ENCODE results near the gene FLNB. TPM values are rescaled to one million over a fixed set of nuclear protein-coding genes. Genes with fewer than 3 reads are reported as not detected.
A peak's percentile ranks its signal among the peaks of the same experiment; 100 is the strongest.

The FLNB gene
- total and polyA plus RNA-seq, 2 of the 13 experiments (the other 11 are each of a cell fraction or from before 2014, with no cell fraction given): 106 to 130 TPM

GRCh38 chr3:58175437-58176184 is 167.4 kb downstream of the FLNB start (continued):
- peak; percentile 29; the same call in 1 of the 2 replicates for TF ChIP-seq ZNF770 (CRISPR knock-in tag; IDR thresholded peaks at IDR 0.05)
- no peak for TF ChIP-seq NFIB (CRISPR knock-in tag; IDR thresholded peaks at IDR 0.05; ENCODE audit: borderline replicate concordance)
- no peak for TF ChIP-seq FLYWCH1 (CRISPR knock-in tag; IDR thresholded peaks at IDR 0.05)
- no peak for TF ChIP-seq GPN1 (CRISPR knock-in tag; IDR thresholded peaks at IDR 0.05; ENCODE audit: borderline replicate concordance)
- peak; percentile 63 for TF ChIP-seq UBTF (CRISPR knock-in tag; IDR thresholded peaks at IDR 0.05)
- TF ChIP-seq HCFC1 (IDR thresholded peaks at IDR 0.05; ENCODE audit: low read depth, low read length): no peak
- TF ChIP-seq SALL2 (CRISPR knock-in tag; IDR thresholded peaks at IDR 0.05): peak; percentile 50; the same call in 1 of the 2 replicates
- TF ChIP-seq ZNF761 (CRISPR knock-in tag; conservative IDR thresholded peaks at IDR 0.05): peak; percentile 44; the same call in 1 of the 2 replicates
- TF ChIP-seq SRSF4 (IDR thresholded peaks at IDR 0.05; ENCODE audit: low read depth, low read length, poor library complexity, severe bottlenecking): no peak
- TF ChIP-seq ZNF646 (CRISPR knock-in tag; IDR thresholded peaks at IDR 0.05): no peak
- no peak for TF ChIP-seq CEBPB (IDR thresholded peaks at IDR 0.05; ENCODE audit: borderline replicate concordance, low read depth, low read length)
- TF ChIP-seq PRDM15 (CRISPR knock-in tag; IDR thresholded peaks at IDR 0.05): peak; percentile 50; the same call in 1 of the 2 replicates
- TF ChIP-seq MED1 (CRISPR knock-in tag; IDR thresholded peaks at IDR 0.05): peak; percentile 99
